Fibroblast of skin of back (primary cell): ENCODE data around the gene LYSET.
"Not testable (repeated sequence)": the region's sequence is repeated elsewhere in the genome, so short reads cannot be mapped to it uniquely, and the experiment has no call there.

ENCODE experiments used
- DNase-seq: peaks from one replicate; pipeline ENCODE4 v3.0.0-alpha.2; 2013

LYSET gene

GRCh38 chr14:93169619-93170018 is 15.5 kb upstream of the LYSET start:
- not testable (repeated sequence) for DNase-seq

DNA sequence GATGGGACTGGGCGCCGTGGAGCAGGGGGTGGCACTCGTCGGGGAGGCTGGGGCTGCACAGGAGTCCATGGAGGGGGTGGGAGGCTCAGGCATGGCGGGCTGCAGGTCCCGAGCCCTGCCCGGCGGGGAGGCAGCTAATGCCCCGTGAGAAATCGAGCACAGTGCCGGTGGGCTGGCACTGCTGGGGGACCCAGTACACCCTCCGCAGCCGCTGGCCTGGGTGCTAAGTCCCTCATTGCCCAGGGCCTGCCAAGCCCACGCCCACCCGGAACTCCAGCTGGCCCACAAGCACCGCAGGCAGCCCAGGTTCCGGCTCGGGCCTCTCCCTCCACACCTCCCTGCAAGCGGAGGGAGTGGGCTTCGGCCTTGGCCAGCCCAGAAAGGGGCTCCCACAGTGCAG is 15.0 kb upstream of the LYSET start:
- DNase-seq, result not testable (repeated sequence)

DNA sequence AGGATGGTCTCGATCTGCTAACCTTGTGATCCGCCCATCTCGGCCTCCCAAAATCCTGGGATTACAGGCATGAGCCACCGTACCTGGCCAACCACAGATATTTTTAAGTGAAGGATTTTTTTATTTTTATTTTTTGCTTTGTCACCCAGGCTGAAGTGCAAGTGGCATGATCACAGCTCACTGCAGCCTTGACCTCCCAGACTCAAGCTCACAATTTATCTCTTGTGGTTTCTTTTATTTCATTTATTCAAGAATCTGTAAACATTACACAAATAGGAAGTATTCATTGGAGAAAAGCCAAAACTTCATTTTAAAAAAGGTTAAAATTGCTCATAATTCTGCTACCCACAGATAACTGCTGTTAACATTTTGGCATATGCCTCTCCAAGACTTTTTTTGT is 13.7 kb upstream of the LYSET start:
- DNase-seq, result no peak

GRCh38 chr14:93173943-93174395 is 11.1 kb upstream of the LYSET start:
- peak; percentile 1 for DNase-seq

DNA sequence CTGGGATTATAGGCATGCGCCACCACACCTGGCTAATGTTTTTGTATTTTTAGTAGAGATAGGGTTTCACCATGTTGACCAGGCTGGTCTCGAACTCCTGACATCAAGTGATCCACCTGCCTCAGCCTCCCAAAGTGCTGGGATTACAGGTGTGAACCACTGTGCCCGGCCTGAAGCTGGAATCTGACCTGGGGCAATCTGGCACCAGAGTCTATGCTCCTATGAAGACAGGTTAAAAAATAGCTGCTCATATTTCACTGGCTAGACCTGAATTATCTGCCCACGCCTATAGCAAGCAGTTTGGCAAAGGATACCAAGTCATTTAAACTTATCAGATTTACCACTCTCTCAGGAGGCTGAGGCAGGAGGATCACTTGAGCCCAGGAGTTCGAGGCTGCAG is 10.4 kb upstream of the LYSET start:
- not testable (repeated sequence) for DNase-seq

DNA sequence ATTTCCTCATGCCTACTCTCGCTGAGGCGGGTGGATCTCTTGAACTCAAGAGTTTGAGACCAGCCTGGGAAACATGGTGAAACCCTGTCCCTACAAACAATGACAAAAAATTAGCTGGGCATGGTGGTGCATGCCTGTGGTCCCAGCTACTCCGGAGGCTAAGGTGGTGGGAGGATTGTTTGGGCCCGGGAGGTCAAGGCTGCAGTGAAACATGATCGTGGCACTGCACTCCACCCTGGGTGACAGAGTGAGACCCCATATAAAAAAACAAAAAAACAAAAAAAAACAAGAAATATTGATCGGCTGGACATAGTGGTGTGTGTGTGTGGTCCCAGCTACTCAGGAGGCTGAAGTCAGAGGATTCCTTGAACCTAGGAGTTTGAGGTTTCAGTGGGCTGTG is 9.6 kb upstream of the LYSET start:
- DNase-seq, result no peak

- no peak for DNase-seq
These were observed 1.4 kb upstream of the LYSET start for GRCh38 chr14:93183596-93184317.

- DNase-seq, result no peak
These were observed 218 bp downstream of the LYSET start for GRCh38 chr14:93185349-93185720.

DNA sequence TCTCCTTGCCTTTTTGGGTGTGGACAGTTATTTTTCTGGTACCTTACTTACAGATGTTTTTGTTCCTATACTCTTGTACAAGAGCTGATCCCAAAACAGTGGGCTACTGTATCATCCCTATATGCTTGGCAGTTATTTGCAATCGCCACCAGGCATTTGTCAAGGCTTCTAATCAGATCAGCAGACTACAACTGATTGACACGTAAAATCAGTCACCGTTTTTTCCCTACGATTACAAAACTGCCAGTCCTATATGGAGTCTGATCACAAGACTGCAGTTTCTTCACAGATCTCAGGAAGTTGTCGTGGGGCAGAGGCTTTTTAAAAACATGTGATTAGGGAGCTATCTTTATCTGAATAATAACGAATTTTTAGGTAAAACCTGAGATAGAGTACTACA is 1.3 kb downstream of the LYSET start:
- no peak for DNase-seq

GRCh38 chr14:93186956-93187355 is 1.8 kb downstream of the LYSET start:
- no peak for DNase-seq

GRCh38 chr14:93195316-93195999 is 10.3 kb downstream of the LYSET start:
- no peak for DNase-seq

- no peak for DNase-seq
These were observed 13.9 kb downstream of the LYSET start for GRCh38 chr14:93199031-93199430.

DNA sequence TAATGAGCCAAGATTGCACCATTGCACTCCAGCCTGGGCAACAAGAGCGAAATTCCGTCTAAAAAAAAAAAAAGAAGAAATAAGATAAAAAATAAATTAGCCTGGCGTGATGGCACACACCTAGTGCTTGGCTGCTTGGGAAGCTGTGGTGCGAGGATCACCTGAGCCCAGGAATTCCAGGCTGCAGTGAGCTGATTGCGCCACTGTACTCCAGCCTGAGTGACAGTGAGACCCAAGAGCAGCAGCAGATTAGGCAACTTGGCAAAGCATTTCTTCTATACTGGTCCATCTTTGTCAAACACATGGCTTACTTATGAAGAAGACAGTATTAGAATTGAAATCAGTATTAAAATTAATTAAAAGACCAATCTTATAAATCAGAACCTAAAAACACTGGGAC is 15.4 kb downstream of the LYSET start:
- no peak for DNase-seq

GRCh38 chr14:93201155-93201704 is 16.1 kb downstream of the LYSET start:
- DNase-seq, result no peak

DNA sequence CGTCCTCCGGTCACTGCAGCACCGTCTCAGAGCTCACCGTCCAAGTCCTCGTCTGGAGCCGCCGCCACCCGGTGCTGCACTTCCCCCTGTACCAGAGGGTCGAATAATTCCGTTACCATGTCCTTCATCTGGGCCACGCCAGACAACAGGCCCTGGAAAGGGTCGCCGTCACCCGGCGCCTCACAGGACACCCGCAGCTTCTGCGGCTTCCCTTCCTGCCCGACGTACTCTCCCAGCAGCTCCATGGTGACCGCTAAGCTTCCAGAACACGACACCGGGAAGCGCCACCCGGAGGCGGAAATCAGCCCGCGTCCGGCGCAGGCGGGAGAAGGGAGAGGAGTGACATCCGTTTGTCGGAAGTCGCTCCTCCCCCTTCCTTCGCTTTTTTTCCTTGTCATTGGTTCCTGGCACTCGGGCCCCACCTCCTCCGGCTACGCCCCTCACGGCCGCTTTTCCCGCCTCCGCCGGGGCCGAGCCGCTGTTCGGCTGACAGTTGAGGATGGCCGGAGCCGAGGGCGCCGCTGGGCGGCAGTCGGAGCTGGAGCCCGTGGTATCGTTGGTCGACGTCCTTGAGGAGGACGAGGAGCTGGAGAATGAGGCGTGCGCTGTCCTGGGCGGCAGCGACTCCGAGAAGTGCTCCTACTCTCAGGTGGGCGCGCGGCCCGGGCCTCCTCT is 21.8 kb downstream of the LYSET start, which contains the start of the genes GON7 and UBR7:
GON7 (minus strand) TSS at position 273 of the 675 bp plus-strand sequence; CDS start at position 245, 28 bp downstream.
UBR7 (plus strand) TSS at position 464 of the 675 bp plus-strand sequence; CDS start at position 500, 36 bp downstream.
- DNase-seq, result peak; percentile 98

GRCh38 chr14:93207468-93208308 is 22.6 kb downstream of the LYSET start:
- peak; percentile 58 for DNase-seq

- no peak for DNase-seq
These were observed 27.3 kb downstream of the LYSET start for GRCh38 chr14:93212432-93212831.

- no peak for DNase-seq
These were observed 29.5 kb downstream of the LYSET start for GRCh38 chr14:93214598-93214997.

- DNase-seq, result peak; percentile 43
These were observed 34.1 kb downstream of the LYSET start for GRCh38 chr14:93219103-93219726.

GRCh38 chr14:93220509-93220908 is 35.4 kb downstream of the LYSET start:
- DNase-seq, result no peak

DNA sequence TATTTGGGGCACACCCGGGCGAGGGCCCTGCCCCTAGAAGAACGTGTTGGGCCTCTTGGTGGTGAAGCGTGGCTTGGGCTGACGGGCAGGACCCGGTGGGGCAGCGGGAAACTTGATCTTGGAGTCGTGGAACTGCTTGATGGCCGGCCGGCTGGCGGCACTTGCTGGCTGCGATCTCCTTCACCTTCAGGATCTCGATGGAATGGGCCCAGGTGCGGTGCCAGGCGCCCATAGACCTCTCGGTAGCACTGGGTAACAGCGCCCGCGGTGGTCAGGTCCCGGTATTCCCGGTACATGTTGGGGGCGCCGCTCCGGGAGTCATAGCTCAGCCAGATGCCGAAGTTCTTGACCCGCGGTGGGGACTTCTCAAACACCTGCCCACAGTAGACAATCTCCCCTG is 38.4 kb downstream of the LYSET start:
- DNase-seq, result no peak

GRCh38 chr14:93228550-93228949 is 43.4 kb downstream of the LYSET start:
- DNase-seq, result no peak
